GM12878 (cell line): ENCODE measurements around the gene FAM120A. TPM values are rescaled to one million over a fixed set of nuclear protein-coding genes. Genes with fewer than 3 reads are reported as not detected.

Source experiments
- ATAC-seq: fragments of 200-7000 bp; cut with Tn5 transposase; 3 replicates; pipeline ENCODE4 v1.9.1; 2020; ENCODE audit warnings: mild to moderate bottlenecking, moderate library complexity
- BruUV-seq: library from RNA; stranded (reverse); fragments of 400-500 nt; replicated peaks from 2 replicates; lab custom pipeline; 2021; lab: Mats Ljungman, UMichigan
- CTCF ChIA-PET: fragments of 300-600 bp; sonication (Branson Sonifier 250); formaldehyde crosslinking; extraction: SDS; loops from one replicate; lab custom pipeline; 2021; ENCODE audit warnings: inconsistent platforms; lab: Yijun Ruan, JAX
- POLR2A ChIA-PET: fragments of 350-600 bp; formaldehyde crosslinking; extraction: SDS; loops from one replicate; lab custom pipeline; 2021; ENCODE audit warnings: inconsistent platforms; lab: Charles Lee
- RAD21 ChIA-PET: fragments of 300-600 bp; sonication (Branson Sonifier 250); formaldehyde crosslinking; loops from one replicate; lab custom pipeline; 2023; ENCODE audit warnings: antibody characterized with exemption; ENCODE audit not compliant: unreplicated experiment; lab: Charles Lee
- SMC1A ChIA-PET: fragments of 300-600 bp; sonication (Branson Sonifier 250); formaldehyde crosslinking; loops from one replicate; lab custom pipeline; 2023; ENCODE audit not compliant: unreplicated experiment, uncharacterized antibody; lab: Charles Lee
- DNase-seq: peaks from one replicate; pipeline ENCODE4 v3.0.0-alpha.2; 2011; ENCODE audit warnings: low read depth, low spot score
- FAIRE-seq: peaks from 3 replicates; lab custom pipeline; 2011; peaks lifted over from hg19 to GRCh38; lab: Jason Lieb, UNC
- H2AFZ ChIP-seq: 2 replicates; pipeline ENCODE4 v1.6.0; 2011; ENCODE audit warnings: low read depth, low read length, control low read depth; ENCODE audit not compliant: control insufficient read depth
- H3K27ac ChIP-seq: 2 replicates; pipeline ENCODE4 v1.5.1; 2011; ENCODE audit warnings: control low read depth; ENCODE audit not compliant: control insufficient read depth, insufficient read depth
- H3K27me3 ChIP-seq, 2 experiments: replicated peaks in 1 of 2; 2 replicates each; pipeline versions ENCODE4 v1.6.0 to v1.6.1; 2011; ENCODE audit warnings: low read length in 1 of 2; ENCODE audit not compliant: control insufficient read depth in 2 of 2, insufficient read depth in 2 of 2
- H3K36me3 ChIP-seq, 2 experiments: 2 replicates each; pipeline ENCODE4 v1.5.1; 2011; ENCODE audit warnings: low read length in 1 of 2; ENCODE audit not compliant: control insufficient read depth in 2 of 2, insufficient read depth in 2 of 2
- H3K4me1 ChIP-seq: 2 replicates; pipeline ENCODE4 v1.6.1; 2011; ENCODE audit warnings: mild to moderate bottlenecking, low read length, moderate library complexity, mixed read lengths; ENCODE audit not compliant: control insufficient read depth, insufficient read depth
- H3K4me2 ChIP-seq: 2 replicates; pipeline ENCODE4 v1.6.0; 2011; ENCODE audit warnings: control low read depth; ENCODE audit not compliant: control insufficient read depth, insufficient read depth
- H3K4me3 ChIP-seq: fragments of 200-600 bp; sonication (generic); 2 replicates; pipeline ENCODE4 v1.5.1; 2016
- H3K79me2 ChIP-seq: 2 replicates; pipeline ENCODE4 v1.6.0; 2011; ENCODE audit warnings: low read length; ENCODE audit not compliant: control insufficient read depth, insufficient read depth
- H3K9ac ChIP-seq: 2 replicates; pipeline ENCODE4 v1.8.0; 2011; ENCODE audit warnings: low read length, control low read depth, mixed read lengths; ENCODE audit not compliant: control insufficient read depth, insufficient read depth
- H3K9me3 ChIP-seq: replicated peaks from 3 replicates; pipeline ENCODE4 v1.5.1; 2011; ENCODE audit warnings: mild to moderate bottlenecking, low read length; ENCODE audit not compliant: control insufficient read depth, insufficient read depth
- H4K20me1 ChIP-seq: 2 replicates; pipeline ENCODE4 v1.6.0; 2011; ENCODE audit not compliant: control insufficient read depth, insufficient read depth
- BHLHE40 ChIP-seq, 2 experiments: fragments of 450-650 bp in 1 of 2; IDR thresholded peaks; 2 replicates each; pipeline ENCODE4 v1.6.1; 2011 to 2017; ENCODE audit warnings: low read depth in 2 of 2, borderline replicate concordance in 1 of 2, improper control_type of control experiment in 1 of 2, low read length in 1 of 2, mild to moderate bottlenecking in 1 of 2
- EGR1 ChIP-seq, 2 experiments: IDR thresholded peaks; 1 replicate in 1 of 2; 2 replicates in 1 of 2; pipeline ENCODE4 v1.6.1; 2011 to 2012; ENCODE audit warnings: low read depth in 2 of 2, low read length in 2 of 2, borderline replicate concordance in 1 of 2, mild to moderate bottlenecking in 1 of 2, moderate library complexity in 1 of 2
- IRF4 ChIP-seq: IDR thresholded peaks from 2 replicates; pipeline ENCODE4 v1.6.1; 2011; ENCODE audit warnings: low read depth, low read length
- RAD51 ChIP-seq: fragments of 450-650 bp; IDR thresholded peaks from 2 replicates; pipeline ENCODE4 v1.6.1; 2016; ENCODE audit warnings: moderate library complexity, mild to moderate bottlenecking, inconsistent platforms
- RCOR1 ChIP-seq: conservative IDR thresholded peaks from 2 replicates; pipeline ENCODE4 v1.6.1; 2012; ENCODE audit warnings: low read depth, low read length, improper control_type of control experiment
- SP1 ChIP-seq: IDR thresholded peaks from one replicate; pipeline ENCODE4 v1.6.1; 2011; ENCODE audit warnings: low read depth, low read length
- SRF ChIP-seq, 2 experiments: IDR thresholded peaks; 2 replicates each; pipeline ENCODE4 v1.6.1; 2011; ENCODE audit warnings: low read depth in 2 of 2, low read length in 2 of 2, mild to moderate bottlenecking in 1 of 2, moderate library complexity in 1 of 2
- WGBS: methylation state at CpG from one replicate; pipeline ENCODE4 v1.1.6; 2016; ENCODE audit warnings: low lambda C conversion rate; ENCODE audit not compliant: insufficient replicate concordance, insufficient coverage; ENCODE audit errors: missing lambda C conversion rate; 5-methylcytosine and 5-hydroxymethylcytosine counted together
- in situ Hi-C: fragments of 300-500 bp; cut with MboI; formaldehyde crosslinking; loops from 9 replicates; pipeline ENCODE4 v1.14.3; 2018; ENCODE audit warnings: mixed read lengths
- intact Hi-C: fragments of 100-400 bp; cut with micrococcal nuclease; formaldehyde crosslinking; loops from one replicate; pipeline ENCODE4 v1.14.2; 2022; ENCODE audit not compliant: unreplicated experiment
- polyA plus RNA-seq, 11 experiments: library from polyadenylated mRNA; depleted of rRNA in 4 of 11; unstranded in 6 of 11; stranded (reverse) in 5 of 11; fragments of >200 nt; fragmentation: Nextera tagmentation in 4 of 11; fragmentation: Illumina TruSeq in 1 of 11; extraction: Ambion mirVana in 4 of 11; extraction: Trizol in 1 of 11; gene quantifications; 1 replicate in 1 of 11; 2 replicates in 10 of 11; pipeline versions ENCODE4 v1.2.1 to v1.2.3, GENCODE V29; 2011 to 2016; ENCODE audit warnings: inconsistent platforms in 2 of 11, missing spikeins in 2 of 11, low read depth in 1 of 11
- total RNA-seq, 4 experiments: library from RNA; depleted of rRNA in 3 of 4; stranded (reverse); fragments of >200 nt in 3 of 4; fragmentation: Illumina TruSeq in 1 of 4; extraction: Trizol in 1 of 4; gene quantifications; 2 replicates each; pipeline versions ENCODE4 v1.2.1 to v1.2.3, GENCODE V29; 2013 to 2021

The FAM120A gene
- total and polyA plus RNA-seq, 10 of the 15 experiments (the other 5 are each of a cell fraction or from before 2014, with no cell fraction given) = 13.1 to 89.6 (median 52.5) TPM

GRCh38 chr9:93606187-93606586 is 154.7 kb downstream of the FAM120A start:
- CTCF ChIA-PET = interaction anchor here (1.0 kb wide), 1 partner anchor 40 kb away, joined by 3 read pairs; no protein-coding TSS in a partner anchor
- Histone ChIP-seq H2AFZ (no peak overlapping the region), H3K27ac (no peak overlapping the region), H3K9me3 (peaks cover 7% of the 10 kb centered on the region; the same call in 2 of the 3 replicates), H4K20me1 (no peaks in the 10 kb centered on the region), H3K27me3 (no peaks in the 10 kb centered on the region), H3K4me1 (no peaks in the 10 kb centered on the region), H3K79me2 (no peaks in the 10 kb centered on the region; the same call in 1 of the 2 replicates), H3K4me3 (no peak overlapping the region), H3K4me2 (no peak overlapping the region), H3K36me3 (no peaks in the 10 kb centered on the region; a peak in 1 of 4 replicates), H3K9ac (no peak overlapping the region)
- ATAC-seq (no peak), FAIRE-seq (no peak), DNase-seq (no peak)
- SMC1A ChIA-PET = no interaction called here
- in situ Hi-C loops (no loop called here), intact Hi-C loops (no loop called here)
- no TSS peak for BruUV-seq
- RAD21 ChIA-PET = no interaction called here
- POLR2A ChIA-PET = no interaction called here
- 44% methylated on average over 3 of the region's 3 CpGs for WGBS
- TF ChIP-seq RCOR1 = no peak
- TF ChIP-seq SRF (IDR thresholded peaks at IDR 0.05; ENCODE audit: low read depth in 2 of 2, low read length in 2 of 2) = no peak
- no peak for TF ChIP-seq SP1

GRCh38 chr9:93610206-93610605 is 158.7 kb downstream of the FAM120A start:
- DNase-seq = no peak
- WGBS = 93% methylated on average over 1 of the region's 1 CpG
- no peak for TF ChIP-seq BHLHE40 (IDR thresholded peaks at IDR 0.05; ENCODE audit: borderline replicate concordance in 1 of 2, low read depth in 2 of 2, low read length in 1 of 2)
- TF ChIP-seq RAD51 = no peak
- TF ChIP-seq EGR1 (IDR thresholded peaks at IDR 0.05; ENCODE audit: borderline replicate concordance in 1 of 2, low read depth in 2 of 2, low read length in 2 of 2) = no peak
- TF ChIP-seq IRF4 = no peak
- H3K36me3 ChIP-seq = no peaks in the 10 kb centered on the region
- intact Hi-C loops = no loop called here
- RAD21 ChIA-PET = no interaction called here
- no peaks in the 10 kb centered on the region for H3K27me3 ChIP-seq
- peaks cover 3% of the 10 kb centered on the region; the same call in 1 of the 2 replicates for H3K4me1 ChIP-seq
- no peak overlapping the region for H3K9ac ChIP-seq
- no peak overlapping the region for H3K4me2 ChIP-seq
- peaks cover 7% of the 10 kb centered on the region; the same call in 2 of the 3 replicates for H3K9me3 ChIP-seq
- SMC1A ChIA-PET = no interaction called here
- in situ Hi-C loops = no loop called here
- H3K79me2 ChIP-seq = no peaks in the 10 kb centered on the region; the same call in 1 of the 2 replicates
- no peaks in the 10 kb centered on the region for H4K20me1 ChIP-seq
- FAIRE-seq = no peak
- no peak overlapping the region for H3K4me3 ChIP-seq
- no peak overlapping the region for H2AFZ ChIP-seq
- no peak overlapping the region for H3K27ac ChIP-seq
- ATAC-seq = no peak
- no TSS peak for BruUV-seq
- CTCF ChIA-PET = no interaction called here
- POLR2A ChIA-PET = no interaction called here
